Stimulated activated CD8-positive, alpha-beta memory T cell treated with anti-CD3 and anti-CD28 coated beads, Interleukin-2, amount 100 ng/mL, for 1 hour (primary cell): ENCODE results near the gene KCNJ2.

Experiments
- DNase-seq, 2 donors: peaks; one replicate each; pipeline ENCODE4 v3.0.0-alpha.2; 2020; ENCODE audit warnings: low read depth in 2 of 2

KCNJ2 gene

DNA sequence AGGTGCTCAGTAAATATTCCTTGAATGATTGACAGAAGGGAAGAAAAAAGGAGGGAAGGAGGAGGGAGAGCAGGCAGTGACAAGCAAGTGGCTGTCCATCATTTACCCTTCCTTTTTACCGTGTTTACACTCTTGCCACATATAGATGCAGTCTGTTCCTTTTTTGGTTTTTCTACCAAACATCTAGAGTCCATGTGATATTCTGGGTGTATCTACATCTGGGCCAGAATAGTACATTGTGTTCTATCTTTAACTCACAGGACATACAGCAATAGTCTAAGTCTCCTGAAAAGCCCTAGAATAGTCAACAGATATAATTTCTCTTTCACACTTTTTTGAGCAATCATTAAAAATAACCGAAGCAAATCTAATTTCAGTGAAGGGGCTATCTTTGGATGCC is 33.5 kb downstream of the KCNJ2 start:
- no peak for DNase-seq

GRCh38 chr17:70204431-70204830 is 35.1 kb downstream of the KCNJ2 start:
- no peak for DNase-seq

GRCh38 chr17:70205401-70205800 is 36.1 kb downstream of the KCNJ2 start:
- DNase-seq: no peak

GRCh38 chr17:70206361-70207010 is 37.2 kb downstream of the KCNJ2 start:
- DNase-seq: no peak

- DNase-seq: no peak
These were observed 37.9 kb downstream of the KCNJ2 start for GRCh38 chr17:70207184-70207583.

- DNase-seq: no peak
These were observed 38.9 kb downstream of the KCNJ2 start for GRCh38 chr17:70208080-70208794.

- no peak for DNase-seq
These were observed 39.7 kb downstream of the KCNJ2 start for GRCh38 chr17:70208825-70209555.

DNA sequence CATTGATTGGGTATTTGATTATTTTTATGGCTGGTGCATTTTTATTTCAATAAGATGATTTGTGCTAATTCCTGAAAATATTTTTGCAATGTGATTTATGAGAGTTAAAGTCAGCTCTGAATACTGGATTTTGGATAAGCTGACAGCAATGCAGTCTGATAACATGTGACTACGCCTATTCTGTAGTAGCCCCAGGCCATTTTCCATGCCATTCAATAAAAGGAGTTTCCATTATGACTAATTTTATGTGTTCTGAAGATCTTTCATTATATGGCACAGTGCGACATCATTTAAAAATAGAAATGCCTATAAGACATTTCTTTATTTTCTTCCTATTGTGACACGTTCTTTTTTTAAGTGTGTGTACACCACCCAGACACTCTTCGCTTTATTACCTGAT is 46.3 kb downstream of the KCNJ2 start:
- DNase-seq: no peak

- DNase-seq: no peak
These were observed 48.2 kb downstream of the KCNJ2 start for GRCh38 chr17:70217571-70217970.

GRCh38 chr17:70225276-70225675 is 55.9 kb downstream of the KCNJ2 start:
- no peak for DNase-seq
